HEK293 (cell line): ENCODE measurements around the gene EXOC7.

Source experiments
- CTCF ChIA-PET: fragments of 350-600 bp; formaldehyde crosslinking; extraction: SDS; loops from one replicate; lab custom pipeline; 2021; ENCODE audit warnings: antibody characterized with exemption; lab: Yijun Ruan, JAX
- POLR2A ChIA-PET: fragments of 300-600 bp; formaldehyde crosslinking; extraction: SDS; loops from one replicate; lab custom pipeline; 2020; ENCODE audit warnings: antibody characterized with exemption, inconsistent platforms; lab: Yijun Ruan, JAX
- H3K27ac ChIP-seq: fragments of 200-500 bp; sonication (Bioruptor generic); 2 replicates; pipeline ENCODE4 v1.5.1; 2014; ENCODE audit warnings: low read depth, low read length, control low read depth, inconsistent platforms; ENCODE audit errors: extremely low read depth
- H3K36me3 ChIP-seq, 2 experiments: fragments of 200-500 bp in 1 of 2; sonication (Bioruptor generic) in 1 of 2; 1 replicate in 1 of 2; 2 replicates in 1 of 2; pipeline ENCODE4 v1.5.1; 2014 to 2017; ENCODE audit warnings: inconsistent platforms in 2 of 2, low read length in 2 of 2; ENCODE audit not compliant: control insufficient read depth in 2 of 2, insufficient read depth in 1 of 2
- H3K4me1 ChIP-seq: fragments of 200-500 bp; sonication (Bioruptor generic); 2 replicates; pipeline ENCODE4 v1.5.1; 2014; ENCODE audit warnings: mild to moderate bottlenecking, low read length, inconsistent platforms; ENCODE audit not compliant: control insufficient read depth, insufficient read depth
- H3K4me3 ChIP-seq: 2 replicates; pipeline ENCODE4 v1.5.1; 2011; ENCODE audit warnings: low read depth, mild to moderate bottlenecking, control low read depth, low read length, moderate library complexity
- H3K9me3 ChIP-seq: fragments of 200-500 bp; sonication (Bioruptor generic); 2 replicates; pipeline ENCODE4 v1.5.1; 2014; ENCODE audit warnings: low read depth, low read length, inconsistent platforms; ENCODE audit not compliant: control insufficient read depth, insufficient read depth
- OSR2 ChIP-seq: fragments of 450-650 bp; formaldehyde crosslinking; IDR thresholded peaks from 2 replicates; pipeline ENCODE4 v1.5.1; 2016; ENCODE audit warnings: missing biosample characterization, missing genetic modification characterization
- TRIM28 ChIP-seq: IDR thresholded peaks from 2 replicates; pipeline ENCODE4 v1.6.1; 2011; ENCODE audit warnings: low read length, control low read depth, borderline replicate concordance
- TSHZ1 ChIP-seq: fragments of 450-650 bp; formaldehyde crosslinking; IDR thresholded peaks from 2 replicates; pipeline ENCODE4 v1.5.1; 2016; ENCODE audit warnings: missing biosample characterization, missing genetic modification characterization, borderline replicate concordance
- ZEB2 ChIP-seq: fragments of 450-650 bp; formaldehyde crosslinking; IDR thresholded peaks from 2 replicates; pipeline ENCODE4 v1.5.1; 2016; ENCODE audit warnings: missing biosample characterization, missing genetic modification characterization
- ZNF121 ChIP-seq: fragments of 450-650 bp; formaldehyde crosslinking; IDR thresholded peaks from 2 replicates; pipeline ENCODE4 v1.5.1; 2016; ENCODE audit warnings: missing biosample characterization, missing genetic modification characterization
- ZNF140 ChIP-seq: fragments of 450-650 bp; formaldehyde crosslinking; IDR thresholded peaks from 2 replicates; pipeline ENCODE4 v1.5.1; 2016; ENCODE audit warnings: missing biosample characterization, missing genetic modification characterization
- ZNF175 ChIP-seq: fragments of 450-650 bp; formaldehyde crosslinking; IDR thresholded peaks from 2 replicates; pipeline ENCODE4 v1.5.1; 2016; ENCODE audit warnings: missing biosample characterization, missing genetic modification characterization
- ZNF335 ChIP-seq: fragments of 450-650 bp; formaldehyde crosslinking; conservative IDR thresholded peaks from 2 replicates; pipeline ENCODE4 v1.5.1; 2016; ENCODE audit warnings: missing biosample characterization, missing genetic modification characterization
- ZNF391 ChIP-seq: fragments of 450-650 bp; formaldehyde crosslinking; IDR thresholded peaks from 2 replicates; pipeline ENCODE4 v1.5.1; 2016; ENCODE audit warnings: low read depth, missing biosample characterization, missing genetic modification characterization, borderline replicate concordance
- ZNF473 ChIP-seq: fragments of 450-650 bp; formaldehyde crosslinking; IDR thresholded peaks from 2 replicates; pipeline ENCODE4 v1.5.1; 2017; ENCODE audit warnings: missing biosample characterization, missing genetic modification characterization
- ZNF518A ChIP-seq: fragments of 450-650 bp; formaldehyde crosslinking; conservative IDR thresholded peaks from 2 replicates; pipeline ENCODE4 v1.5.1; 2016; ENCODE audit warnings: low read depth, missing biosample characterization, missing genetic modification characterization
- ZNF549 ChIP-seq: fragments of 450-650 bp; IDR thresholded peaks from 2 replicates; pipeline ENCODE4 v1.5.1; 2018; ENCODE audit warnings: missing biosample characterization, missing genetic modification characterization, mild to moderate bottlenecking, inconsistent platforms, moderate library complexity
- ZNF623 ChIP-seq: fragments of 450-650 bp; formaldehyde crosslinking; IDR thresholded peaks from 2 replicates; pipeline ENCODE4 v1.5.1; 2016; ENCODE audit warnings: missing biosample characterization, missing genetic modification characterization

Gene EXOC7

GRCh38 chr17:76053246-76054111, 50.1 kb downstream of the EXOC7 start (continued):
- TF ChIP-seq TRIM28 (no peak), ZNF175 (tag by site-specific recombination) (no peak), ZNF391 (tag by site-specific recombination) (no peak), ZNF473 (tag by site-specific recombination) (no peak), ZNF623 (tag by site-specific recombination) (no peak), ZEB2 (tag by site-specific recombination) (no peak)

- no peaks in the 10 kb centered on the region for H3K9me3 ChIP-seq
- H3K4me1 ChIP-seq, result peaks cover 5% of the 10 kb centered on the region
- no peak overlapping the region for H3K4me3 ChIP-seq
- POLR2A ChIA-PET, result interaction anchor here (2.3 kb wide), 1 partner anchor 21 kb away, joined by 5 read pairs; the partner anchor contains the start of gene SRP68
- CTCF ChIA-PET, result interaction anchor here (0.8 to 1.7 kb wide), 2 partner anchors 12 to 37 kb away, joined by 3 to 6 read pairs; no protein-coding TSS in a partner anchor
- TF ChIP-seq ZNF121 (tag by site-specific recombination), result no peak
- TF ChIP-seq ZNF549 (tag by site-specific recombination), result no peak
- TF ChIP-seq OSR2 (tag by site-specific recombination), result no peak
- no peak for TF ChIP-seq ZNF140
- TF ChIP-seq TSHZ1 (tag by site-specific recombination), result no peak
- TF ChIP-seq ZNF518A (tag by site-specific recombination), result no peak
- no peak for TF ChIP-seq ZNF335 (tag by site-specific recombination)
- no peak overlapping the region for H3K27ac ChIP-seq
- H3K36me3 ChIP-seq, result peaks cover 65 to 92% of the 10 kb centered on the region in 2 experiments
Measured at GRCh38 chr17:76051561-76051960, 52.0 kb downstream of the EXOC7 start.
